Erythroblast (primary cell): ENCODE results near the gene ZBTB39.

Experiments
- GATA1 ChIP-seq: IDR thresholded peaks from 2 replicates; pipeline ENCODE4 v1.6.1; 2011; ENCODE audit warnings: low read depth, mild to moderate bottlenecking, control low read depth, low read length, moderate library complexity
- POLR2A ChIP-seq: IDR thresholded peaks from 2 replicates; pipeline ENCODE4 v1.6.1; 2011; ENCODE audit warnings: mild to moderate bottlenecking, low read length

- TF ChIP-seq POLR2A (no peak), GATA1 (no peak)
Measured at GRCh38 chr12:57009949-57010626, 3.7 kb upstream of the ZBTB39 start.
